HCT116 (cell line): ENCODE data around the gene KCNH3. TPM values are rescaled to one million over a fixed set of nuclear protein-coding genes. Genes with fewer than 3 reads are reported as not detected.

Experiments used
- ATAC-seq: fragments of 200-7000 bp; cut with Tn5 transposase; 2 replicates; pipeline ENCODE4 v1.9.1; 2020; ENCODE audit warnings: mild to moderate bottlenecking, moderate library complexity
- BruUV-seq: library from RNA; stranded (reverse); fragments of 400-500 nt; replicated peaks from 2 replicates; lab custom pipeline; 2021; lab: Mats Ljungman, UMichigan
- CTCF ChIA-PET: fragments of 300-600 bp; sonication (Branson Sonifier 250); formaldehyde crosslinking; loops from one replicate; lab custom pipeline; 2021; ENCODE audit warnings: antibody characterized with exemption; lab: Charles Lee
- POLR2A ChIA-PET: fragments of 300-600, 350-600 bp; sonication (Branson Sonifier 250); formaldehyde crosslinking; loops from one replicate; lab custom pipeline; 2021; ENCODE audit warnings: antibody characterized with exemption; lab: Charles Lee
- RAD21 ChIA-PET, 2 experiments: fragments of 300-600 bp; sonication (Branson Sonifier 250); formaldehyde crosslinking; loops; one replicate each; lab custom pipeline; 2023; ENCODE audit warnings: low total read pairs in 2 of 2; ENCODE audit not compliant: uncharacterized antibody in 2 of 2, unreplicated experiment in 2 of 2, low non-redundant PET in 1 of 2; lab: Charles Lee
- DNase-seq: peaks from one replicate; pipeline ENCODE4 v3.0.0-alpha.2; 2010; ENCODE audit warnings: low read depth, low spot score
- H2AFZ ChIP-seq: fragments of 200-600 bp; shearing (Covaris generic), sonication (generic); 2 replicates; pipeline ENCODE4 v1.6.1; 2017; ENCODE audit warnings: low read depth, mixed run types, mixed read lengths, antibody characterized with exemption, low read length; ENCODE audit not compliant: poor library complexity, severe bottlenecking
- H3K27ac ChIP-seq: 2 replicates; pipeline ENCODE4 v1.5.1; 2012; ENCODE audit warnings: low read depth, low read length
- H3K27me3 ChIP-seq: fragments of 200-600 bp; sonication (generic); 2 replicates; pipeline ENCODE4 v1.6.1; 2016; ENCODE audit warnings: mixed run types, low read length, mixed read lengths; ENCODE audit not compliant: insufficient read depth
- H3K36me3 ChIP-seq, 2 experiments: fragments of 200-500 bp in 1 of 2; fragments of 200-600 bp in 1 of 2; sonication (Bioruptor generic) in 1 of 2; sonication (generic) in 1 of 2; 2 replicates each; pipeline versions ENCODE4 v1.5.1 to v1.6.1; 2014 to 2016; ENCODE audit warnings: low read length in 2 of 2, inconsistent platforms in 1 of 2, mixed read lengths in 1 of 2, mixed run types in 1 of 2; ENCODE audit not compliant: insufficient read depth in 2 of 2, control insufficient read depth in 1 of 2
- H3K4me1 ChIP-seq, 2 experiments: fragments of 200-600 bp in 1 of 2; sonication (generic) in 1 of 2; 2 replicates each; pipeline versions ENCODE4 v1.5.1 to v1.6.1; 2012 to 2017; ENCODE audit warnings: low read length in 2 of 2, inconsistent platforms in 1 of 2, mild to moderate bottlenecking in 1 of 2, mixed read lengths in 1 of 2, mixed run types in 1 of 2, moderate library complexity in 1 of 2; ENCODE audit not compliant: insufficient read depth in 2 of 2, control insufficient read depth in 1 of 2
- H3K4me2 ChIP-seq: fragments of 200-600 bp; sonication (generic); 2 replicates; pipeline ENCODE4 v1.6.1; 2017; ENCODE audit warnings: mixed run types, low read length, mixed read lengths
- H3K4me3 ChIP-seq, 2 experiments: fragments of 200-600 bp in 1 of 2; sonication (generic) in 1 of 2; replicated peaks in 1 of 2; 2 replicates each; pipeline ENCODE4 v1.5.1; 2011 to 2016; ENCODE audit warnings: low read length in 2 of 2, control low read depth in 1 of 2, low read depth in 1 of 2, mild to moderate bottlenecking in 1 of 2, mixed read lengths in 1 of 2, mixed run types in 1 of 2
- H3K79me2 ChIP-seq: fragments of 200-600 bp; sonication (generic); 2 replicates; pipeline ENCODE4 v1.6.1; 2017; ENCODE audit warnings: mild to moderate bottlenecking, mixed run types, low read length, moderate library complexity, mixed read lengths; ENCODE audit not compliant: insufficient read depth
- H3K9ac ChIP-seq: fragments of 200-600 bp; sonication (generic); 2 replicates; pipeline ENCODE4 v1.6.1; 2016; ENCODE audit warnings: low read length, mixed read lengths
- H3K9me2 ChIP-seq: fragments of 200-600 bp; sonication (generic), shearing (Covaris generic); 2 replicates; pipeline ENCODE4 v1.6.1; 2017; ENCODE audit warnings: mixed run types, mild to moderate bottlenecking, moderate library complexity; ENCODE audit not compliant: insufficient read depth
- H3K9me3 ChIP-seq, 2 experiments: fragments of 200-500 bp in 1 of 2; fragments of 200-600 bp in 1 of 2; sonication (Bioruptor generic) in 1 of 2; sonication (generic) in 1 of 2; 2 replicates each; pipeline ENCODE4 v1.6.1; 2014 to 2017; ENCODE audit warnings: low read length in 2 of 2, mixed read lengths in 2 of 2, inconsistent platforms in 1 of 2, low read depth in 1 of 2, mild to moderate bottlenecking in 1 of 2, mixed run types in 1 of 2, moderate library complexity in 1 of 2; ENCODE audit not compliant: control insufficient read depth in 1 of 2, insufficient read depth in 1 of 2
- H4K20me1 ChIP-seq: fragments of 200-600 bp; sonication (generic), shearing (Covaris generic); 2 replicates; pipeline ENCODE4 v1.6.1; 2017; ENCODE audit warnings: mixed run types, mild to moderate bottlenecking, moderate library complexity; ENCODE audit not compliant: insufficient read depth
- ATF3 ChIP-seq: IDR thresholded peaks from 2 replicates; pipeline ENCODE4 v1.6.1; 2012
- CEBPB ChIP-seq: IDR thresholded peaks from 2 replicates; pipeline ENCODE4 v1.6.1; 2012; ENCODE audit warnings: low read depth
- CTCF ChIP-seq, 3 experiments: fragments of 200-600 bp in 1 of 3; sonication (generic) in 1 of 3; IDR thresholded peaks in 2 of 3; conservative IDR thresholded peaks in 1 of 3; 2 replicates each; pipeline ENCODE4 v1.5.1; 2012 to 2017; ENCODE audit warnings: low read depth in 2 of 3, low read length in 2 of 3, antibody characterized with exemption in 1 of 3, borderline replicate concordance in 1 of 3, control low read depth in 1 of 3, mild to moderate bottlenecking in 1 of 3, mixed read lengths in 1 of 3, mixed run types in 1 of 3, moderate library complexity in 1 of 3; ENCODE audit not compliant: insufficient read depth in 1 of 3
- EZH2 ChIP-seq: fragments of 200-600 bp; sonication (generic); IDR thresholded peaks from 2 replicates; pipeline ENCODE4 v1.6.1; 2017; ENCODE audit warnings: antibody characterized with exemption, mixed run types
- EZH2phosphoT487 ChIP-seq: fragments of 200-600 bp; IDR thresholded peaks from 2 replicates; pipeline ENCODE4 v1.6.1; 2018; ENCODE audit warnings: antibody characterized with exemption, borderline replicate concordance
- FOSL1 ChIP-seq: IDR thresholded peaks from 2 replicates; pipeline ENCODE4 v1.6.1; 2012; ENCODE audit warnings: low read depth
- MAX ChIP-seq: IDR thresholded peaks from 2 replicates; pipeline ENCODE4 v1.6.1; 2012
- POLR2AphosphoS5 ChIP-seq: IDR thresholded peaks from 2 replicates; pipeline ENCODE4 v1.6.1; 2011; ENCODE audit warnings: mild to moderate bottlenecking, low read depth, low read length, moderate library complexity
- RAD21 ChIP-seq: IDR thresholded peaks from 2 replicates; pipeline ENCODE4 v1.6.1; 2012; ENCODE audit warnings: low read depth, mild to moderate bottlenecking
- SIN3A ChIP-seq: IDR thresholded peaks from 2 replicates; pipeline ENCODE4 v1.6.1; 2012; ENCODE audit warnings: low read depth
- SP1 ChIP-seq: IDR thresholded peaks from 2 replicates; pipeline ENCODE4 v1.6.1; 2012; ENCODE audit warnings: low read depth
- TCF7L2 ChIP-seq: IDR thresholded peaks from 2 replicates; pipeline ENCODE4 v1.7.0; 2011; ENCODE audit warnings: borderline replicate concordance, inconsistent platforms; ENCODE audit not compliant: insufficient read depth, insufficient read length; ENCODE audit errors: extremely low read depth
- YY1 ChIP-seq: IDR thresholded peaks from 2 replicates; pipeline ENCODE4 v1.6.1; 2011; ENCODE audit warnings: low read length, low read depth, moderate library complexity, mild to moderate bottlenecking; ENCODE audit not compliant: insufficient replicate concordance; ENCODE audit errors: extremely low read depth
- ZBTB33 ChIP-seq: IDR thresholded peaks from 2 replicates; pipeline ENCODE4 v1.6.1; 2011; ENCODE audit warnings: mild to moderate bottlenecking, low read length, moderate library complexity; ENCODE audit not compliant: insufficient replicate concordance; ENCODE audit errors: extremely low read depth
- ZFX ChIP-seq: fragments of 450-650 bp; IDR thresholded peaks from 2 replicates; pipeline ENCODE4 v1.6.1; 2017
- ZNF274 ChIP-seq: fragments of 200-500 bp; sonication (Bioruptor generic); IDR thresholded peaks from 2 replicates; pipeline ENCODE4 v1.6.1; 2014; ENCODE audit warnings: mild to moderate bottlenecking, low read depth, low read length, inconsistent platforms
- intact Hi-C: fragments of 100-400 bp; cut with micrococcal nuclease; formaldehyde crosslinking; loops from 2 replicates; pipeline ENCODE4 v1.10.0; 2022
- total RNA-seq: library from RNA; stranded (reverse); gene quantifications from one replicate; pipeline ENCODE4 v1.2.1, GENCODE V29; 2021; ENCODE audit not compliant: unreplicated experiment

The KCNH3 gene
- total RNA-seq, 1 experiment from 2014 or later: 35.3 TPM

- intact Hi-C loops: loop anchor here (5.0 kb wide), 1 partner anchor 209 kb away; no protein-coding TSS in a partner anchor
- no peaks in the 10 kb centered on the region for H4K20me1 ChIP-seq
- no peaks in the 10 kb centered on the region for H3K9me3 ChIP-seq
- H3K9ac ChIP-seq: no peak overlapping the region; the same call in 1 of the 2 replicates
- no peaks in the 10 kb centered on the region for H3K27me3 ChIP-seq
- no TSS peak for BruUV-seq
- peak overlapping the region in 1 of 2 experiments; percentile 100; a peak in 1 of 4 replicates for H3K4me3 ChIP-seq
- peak overlapping the region; percentile 81 for H3K4me2 ChIP-seq
- H3K9me2 ChIP-seq: no peaks in the 10 kb centered on the region
- DNase-seq: no peak
- POLR2A ChIA-PET: no interaction called here
- peaks cover 14 to 39% of the 10 kb centered on the region in 2 experiments; a peak in 3 of 4 replicates for H3K36me3 ChIP-seq
- H3K79me2 ChIP-seq: peaks cover 59% of the 10 kb centered on the region
- ATAC-seq: no peak
- CTCF ChIA-PET: interaction anchor here (1.5 kb wide), 1 partner anchor 208 kb away, joined by 3 read pairs; no protein-coding TSS in a partner anchor
- peaks cover 8 to 15% of the 10 kb centered on the region in 2 experiments; a peak in 3 of 4 replicates for H3K4me1 ChIP-seq
- RAD21 ChIA-PET: no interaction called here
- no peak for TF ChIP-seq ATF3
- TF ChIP-seq YY1: no peak
- TF ChIP-seq RAD21: no peak
- no peak for TF ChIP-seq SIN3A
- no peak for TF ChIP-seq TCF7L2
- no peak for TF ChIP-seq ZBTB33
- no peak for TF ChIP-seq EZH2
- TF ChIP-seq SP1: no peak
- TF ChIP-seq CTCF (IDR thresholded peaks at IDR 0.05 in 2 of 3, conservative IDR thresholded peaks at IDR 0.05 in 1 of 3; ENCODE audit: borderline replicate concordance in 1 of 3, insufficient read depth in 1 of 3, low read depth in 2 of 3, low read length in 2 of 3): no peak
- TF ChIP-seq MAX: no peak
- TF ChIP-seq ZFX: no peak
- TF ChIP-seq EZH2phosphoT487: no peak
- TF ChIP-seq CEBPB: no peak
- no peak for TF ChIP-seq FOSL1
- no peak for TF ChIP-seq POLR2AphosphoS5
- no peak for TF ChIP-seq ZNF274
- no peak overlapping the region for H2AFZ ChIP-seq
- no peak overlapping the region; the same call in 1 of the 2 replicates for H3K27ac ChIP-seq
These were observed 27.5 kb downstream of the KCNH3 start for GRCh38 chr12:49566361-49566760.
